Esophagus mucosa (tissue), 1 donor: ENCODE measurements around the gene LMNTD2. TPM values are rescaled to one million over a fixed set of nuclear protein-coding genes. Genes with fewer than 3 reads are reported as not detected.
"Not testable (repeated sequence)": the region's sequence is repeated elsewhere in the genome, so short reads cannot be mapped to it uniquely, and the experiment has no call there.

Experiments used
- ATAC-seq: fragments of 200-7000 bp; cut with Tn5 transposase; one replicate; pipeline ENCODE4 v1.9.1; 2020
- total RNA-seq: library from RNA; stranded (reverse); gene quantifications from one replicate; pipeline ENCODE4 v1.2.4, GENCODE V29; 2023
- donor health status: DM: yes; HTN: yes; CAD: no.

Gene LMNTD2
- total RNA-seq, 1 donor from 2014 or later: 3.0 TPM

GRCh38 chr11:587546-587945, 27.0 kb upstream of the LMNTD2 start:
- no peak for ATAC-seq

DNA sequence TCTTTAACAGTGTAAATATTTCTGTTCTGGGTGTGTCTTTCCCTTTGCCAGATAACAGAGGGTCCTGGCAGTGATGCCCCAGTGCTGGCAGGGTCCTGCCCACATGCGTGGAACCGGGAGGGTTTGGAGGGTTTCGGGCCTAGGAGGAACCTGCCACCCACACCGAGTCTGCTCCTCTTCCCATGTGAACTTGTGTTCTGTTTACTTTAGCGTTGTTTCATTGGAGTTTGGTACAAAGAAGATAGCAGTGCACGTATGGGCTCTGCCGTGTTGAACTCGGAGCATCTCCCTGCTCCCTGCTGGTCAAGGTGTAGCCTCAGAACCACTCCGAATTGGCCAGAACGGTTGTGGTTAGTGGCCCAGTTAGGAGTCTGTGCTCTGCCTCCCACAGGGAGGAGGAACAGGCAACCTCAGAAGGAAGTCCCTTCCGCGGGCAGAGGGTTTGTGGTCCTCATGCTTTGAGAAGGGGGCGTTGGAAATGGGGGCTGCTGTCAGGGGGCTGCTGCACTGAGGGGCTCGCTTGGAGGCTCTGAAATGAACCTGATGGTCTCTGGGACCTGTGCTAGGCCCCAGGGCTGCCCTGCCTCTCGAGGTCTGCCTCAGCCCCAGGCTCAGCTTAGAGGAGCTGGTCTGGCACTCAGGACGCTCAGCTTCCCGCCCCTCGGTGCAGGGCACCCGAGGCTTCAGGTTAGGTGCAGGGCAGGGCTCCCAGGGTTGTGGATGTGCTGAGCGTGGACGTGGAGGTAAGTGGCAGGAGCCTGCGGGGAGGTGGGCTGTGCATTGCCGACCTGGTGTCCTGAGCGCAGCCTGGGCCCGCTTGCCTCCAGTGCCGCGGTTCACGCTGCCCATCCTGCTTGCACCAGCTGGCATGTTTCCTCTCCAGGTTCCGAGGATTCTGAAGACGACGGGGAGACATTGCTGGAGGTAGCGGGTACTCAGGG, 26.1 kb upstream of the LMNTD2 start:
- no peak for ATAC-seq

DNA sequence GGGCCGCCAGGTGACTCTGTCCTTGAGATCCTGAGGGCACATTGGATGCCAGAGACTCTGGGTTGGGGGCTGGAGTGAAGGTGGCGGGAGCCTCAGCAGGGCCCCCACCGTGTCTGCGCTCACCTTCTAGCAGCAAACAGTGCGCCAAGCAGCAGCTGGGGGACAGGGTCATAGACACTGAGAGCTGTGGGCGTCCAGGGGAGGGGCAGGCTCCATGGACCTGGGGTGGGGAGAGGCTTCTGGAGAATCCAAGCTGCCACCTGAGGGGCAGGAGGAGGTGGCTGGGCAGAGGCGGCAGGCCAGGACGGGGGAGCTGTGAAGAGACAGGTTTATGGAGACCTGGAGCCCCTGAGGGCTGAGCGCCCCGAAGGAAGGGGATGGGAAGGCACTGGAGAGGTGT, 23.7 kb upstream of the LMNTD2 start:
- ATAC-seq: no peak

DNA sequence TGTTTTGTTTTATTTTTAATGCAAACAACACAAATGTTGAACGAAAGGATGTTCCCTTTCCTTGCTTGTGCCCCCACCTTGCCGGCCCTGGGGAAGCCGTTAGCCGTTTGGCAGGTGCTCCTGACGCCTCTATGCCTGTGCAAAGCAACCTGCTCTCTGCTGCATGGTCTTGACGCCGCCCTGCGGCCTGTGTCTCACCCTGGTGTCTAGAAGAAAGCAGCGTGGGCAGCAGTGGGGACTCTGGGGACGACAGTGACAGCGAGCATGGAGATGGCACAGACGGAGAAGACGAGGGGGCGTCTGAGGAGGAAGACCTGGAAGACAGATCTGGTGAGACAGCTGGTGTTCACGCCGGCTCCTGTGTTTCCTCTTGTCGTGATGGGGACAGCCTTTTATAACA, 21.2 kb upstream of the LMNTD2 start:
- no peak for ATAC-seq

DNA sequence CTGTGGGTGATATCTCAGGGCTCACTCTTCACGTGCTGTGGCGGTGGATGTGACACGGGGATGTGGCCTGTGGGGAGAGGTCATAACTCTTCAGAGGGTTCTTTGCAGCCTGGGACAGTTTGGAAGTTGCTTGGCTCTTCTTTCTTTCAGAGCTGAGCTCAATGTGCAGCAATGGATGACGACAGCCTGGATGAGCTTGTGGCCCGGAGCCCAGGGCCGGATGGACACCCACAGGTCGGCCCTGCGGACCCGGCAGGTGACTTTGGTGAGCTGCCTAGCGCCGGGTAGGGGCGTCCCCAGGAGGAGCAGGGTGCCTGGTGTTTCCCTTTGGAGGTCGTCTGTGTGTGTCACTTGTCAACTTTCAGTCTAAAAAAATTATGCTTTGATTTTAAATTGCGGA, 20.8 kb upstream of the LMNTD2 start:
- no peak for ATAC-seq

GRCh38 chr11:579830-580601, 19.5 kb upstream of the LMNTD2 start:
- no peak for ATAC-seq

- ATAC-seq: peak; percentile 26
Observed at GRCh38 chr11:578276-579035, 17.9 kb upstream of the LMNTD2 start.

- ATAC-seq: no peak
Observed at GRCh38 chr11:577611-577894, 17.0 kb upstream of the LMNTD2 start.

DNA sequence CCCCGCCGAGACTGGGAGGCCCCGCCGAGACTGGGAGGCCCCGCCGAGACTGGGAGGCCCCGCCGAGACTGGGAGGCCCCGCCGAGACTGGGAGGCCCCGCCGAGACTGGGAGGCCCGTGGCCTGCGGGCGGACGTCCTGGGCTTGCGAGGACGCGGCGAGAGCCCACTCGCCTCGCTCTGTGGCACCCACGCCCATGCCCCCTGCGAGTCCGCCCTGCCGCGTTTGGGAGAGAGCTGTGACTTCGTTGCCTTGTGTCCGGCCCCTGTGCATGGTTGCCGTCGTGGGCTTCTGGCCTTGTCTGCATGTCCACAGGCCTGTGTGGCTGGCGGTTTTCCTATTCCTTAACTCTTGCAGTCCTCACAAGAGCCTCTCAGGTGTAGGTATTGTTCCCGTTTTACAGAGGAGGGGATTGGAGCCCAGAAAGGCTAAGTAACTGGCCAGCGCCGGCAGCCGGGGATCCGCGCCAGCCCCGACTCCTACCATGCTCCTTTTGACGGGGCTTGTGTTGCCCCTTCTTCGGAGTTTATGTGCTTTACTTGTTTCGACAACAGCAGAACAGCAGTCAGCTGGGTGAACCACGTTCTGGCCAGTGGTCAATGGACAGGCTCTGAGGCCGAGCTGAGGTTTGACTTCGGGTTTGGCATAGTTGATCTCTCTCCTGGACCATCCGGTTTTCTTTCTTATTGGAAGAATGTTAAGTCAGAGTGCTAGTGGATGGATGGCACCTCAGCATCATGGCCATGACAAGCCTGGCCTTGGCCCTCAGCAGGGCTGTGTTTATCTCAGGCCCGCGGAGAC, 16.5 kb upstream of the LMNTD2 start:
- no peak for ATAC-seq

- ATAC-seq: peak; percentile 87
Observed at GRCh38 chr11:575996-576768, 15.6 kb upstream of the LMNTD2 start, which contains the start of gene PHRF1. Gene PHRF1 (plus strand): TSS chr11:576470. CDS start chr11:581513, 5,043 bp downstream.

GRCh38 chr11:575313-575995, 14.9 kb upstream of the LMNTD2 start:
- peak; percentile 3 for ATAC-seq

GRCh38 chr11:574632-575312, 14.2 kb upstream of the LMNTD2 start:
- peak; percentile 0 for ATAC-seq

- ATAC-seq: not testable (repeated sequence)
Observed at GRCh38 chr11:574031-574570, 13.6 kb upstream of the LMNTD2 start.

DNA sequence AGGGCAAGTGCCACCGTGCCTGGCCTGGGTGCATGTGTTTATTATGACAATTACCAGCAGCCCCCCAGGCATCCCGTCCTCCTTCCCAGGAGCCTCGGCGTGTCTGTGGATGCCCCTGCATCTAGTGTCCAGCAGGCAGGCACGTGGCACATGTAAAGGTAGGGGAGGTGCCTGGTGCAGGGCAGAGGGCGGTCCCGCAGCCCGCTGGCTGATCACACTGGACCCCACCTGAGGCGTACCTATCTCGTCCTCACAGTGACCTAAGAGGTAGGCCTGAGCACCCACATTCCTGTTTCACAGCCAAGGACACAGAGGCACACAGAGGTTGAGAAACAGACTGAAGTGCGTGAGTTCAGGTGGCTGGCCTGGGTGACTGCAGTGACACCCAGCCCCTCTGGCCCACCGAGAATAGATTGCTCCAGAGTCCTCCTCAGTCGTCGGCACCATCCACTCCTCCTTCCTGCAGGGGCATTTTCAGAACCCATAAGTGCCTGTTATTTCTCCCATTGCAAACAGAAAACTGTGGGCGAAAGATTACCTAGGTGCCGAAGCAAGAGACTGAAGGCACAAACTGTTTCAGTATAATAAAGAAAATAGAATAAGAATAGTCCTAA, 12.7 kb upstream of the LMNTD2 start:
- ATAC-seq: no peak

- no peak for ATAC-seq
Observed at GRCh38 chr11:571802-572185, 11.3 kb upstream of the LMNTD2 start.

DNA sequence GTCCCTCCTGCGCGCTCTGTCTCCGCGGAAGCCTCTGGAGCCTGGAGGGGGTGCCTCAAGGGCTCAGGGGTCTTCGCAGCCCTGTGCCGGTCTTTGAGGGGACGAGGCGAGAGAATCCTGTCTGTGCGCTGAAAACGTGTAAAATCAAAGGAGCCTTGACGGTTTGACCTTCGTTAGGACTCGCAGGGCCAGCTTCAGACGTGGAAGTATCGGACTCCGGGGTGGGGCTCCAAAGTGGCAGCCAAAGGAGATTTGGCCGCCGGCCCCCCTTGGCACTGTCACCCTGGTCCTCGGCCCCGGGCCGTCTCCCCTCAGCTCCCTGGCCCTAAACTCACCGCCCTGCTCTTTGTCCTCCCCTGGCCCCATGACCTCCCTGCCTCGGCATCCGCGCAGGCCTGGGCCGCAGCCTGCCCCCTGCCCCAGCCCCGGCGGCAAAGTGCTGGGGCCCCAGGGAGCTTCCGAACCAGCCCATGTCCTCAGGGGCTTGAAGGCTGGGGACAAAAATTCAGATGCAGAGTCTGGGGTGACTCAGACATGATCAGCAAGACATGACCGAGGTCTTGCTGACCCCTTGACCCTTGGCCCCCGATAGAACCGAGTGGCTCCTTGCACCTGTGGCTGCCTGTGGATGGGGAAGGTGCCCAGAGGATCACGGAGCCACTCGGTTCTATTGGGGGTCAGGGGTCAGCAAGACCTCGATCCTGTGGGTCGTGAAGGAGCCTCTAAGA, 8.8 kb upstream of the LMNTD2 start:
- no peak for ATAC-seq

GRCh38 chr11:568306-569157, 8.0 kb upstream of the LMNTD2 start:
- peak; percentile 86 for ATAC-seq
